SK-N-SH (cell line): ENCODE measurements around the gene EPB41L3. TPM values are rescaled to one million over a fixed set of nuclear protein-coding genes. Genes with fewer than 3 reads are reported as not detected.

ENCODE experiments used
- CTCF ChIA-PET: fragments of 300-600, 350-600 bp; formaldehyde crosslinking; extraction: SDS; loops from one replicate; lab custom pipeline; 2021; lab: Yijun Ruan, JAX
- POLR2A ChIA-PET: fragments of 350-600 bp; sonication (Branson Sonifier 250); formaldehyde crosslinking; extraction: SDS; loops from one replicate; lab custom pipeline; 2020; ENCODE audit warnings: antibody characterized with exemption, inconsistent platforms; lab: Yijun Ruan, JAX
- DNase-seq: peaks from one replicate; pipeline ENCODE4 v3.0.0; 2012
- H2AFZ ChIP-seq: fragments of 200-600 bp; sonication (generic); 2 replicates; pipeline ENCODE4 v1.8.1; 2016; ENCODE audit warnings: antibody characterized with exemption, mild to moderate bottlenecking, low read depth
- H3F3A ChIP-seq: fragments of 200-600 bp; sonication (generic); replicated peaks from 2 replicates; pipeline ENCODE3; 2016; ENCODE audit warnings: antibody characterized with exemption, mild to moderate bottlenecking; ENCODE audit not compliant: insufficient read depth
- H3K27ac ChIP-seq, 2 experiments: fragments of 200-500 bp in 1 of 2; fragments of 200-600 bp in 1 of 2; sonication (Bioruptor generic) in 1 of 2; sonication (generic), shearing (Covaris generic) in 1 of 2; 2 replicates each; pipeline versions ENCODE4 v1.5.1 to v1.6.1; 2014 to 2016; ENCODE audit warnings: low read depth in 2 of 2, inconsistent platforms in 1 of 2, low read length in 1 of 2, mild to moderate bottlenecking in 1 of 2, mixed read lengths in 1 of 2
- H3K27me3 ChIP-seq: fragments of 200-600 bp; sonication (generic), shearing (Covaris generic); 2 replicates; pipeline ENCODE4 v1.6.1; 2016; ENCODE audit warnings: mixed run types; ENCODE audit not compliant: insufficient read depth
- H3K36me3 ChIP-seq, 2 experiments: fragments of 200-500 bp in 1 of 2; fragments of 200-600 bp in 1 of 2; sonication (Bioruptor generic) in 1 of 2; sonication (generic) in 1 of 2; replicated peaks in 1 of 2; 2 replicates each; pipeline versions ENCODE3 to v1.5.1; 2014 to 2016; ENCODE audit warnings: low read length in 1 of 2, mild to moderate bottlenecking in 1 of 2; ENCODE audit not compliant: insufficient read depth in 2 of 2, control insufficient read depth in 1 of 2
- H3K4me1 ChIP-seq, 2 experiments: fragments of 200-500 bp in 1 of 2; fragments of 200-600 bp in 1 of 2; sonication (Bioruptor generic) in 1 of 2; sonication (generic), shearing (Covaris generic) in 1 of 2; 2 replicates each; pipeline versions ENCODE4 v1.5.1 to v1.6.1; 2014 to 2016; ENCODE audit warnings: low read depth in 1 of 2, low read length in 1 of 2, mixed run types in 1 of 2; ENCODE audit not compliant: insufficient read depth in 2 of 2, control insufficient read depth in 1 of 2
- H3K4me2 ChIP-seq: fragments of 200-600 bp; sonication (generic), shearing (Covaris generic); 2 replicates; pipeline ENCODE4 v1.6.1; 2017; ENCODE audit warnings: mixed run types
- H3K4me3 ChIP-seq, 2 experiments: fragments of 200-500 bp in 1 of 2; fragments of 200-600 bp in 1 of 2; sonication (Bioruptor generic) in 1 of 2; sonication (generic), shearing (Covaris generic) in 1 of 2; 2 replicates each; pipeline versions ENCODE4 v1.5.1 to v1.8.1; 2014 to 2016; ENCODE audit warnings: low read depth in 2 of 2, inconsistent platforms in 1 of 2, low read length in 1 of 2, mild to moderate bottlenecking in 1 of 2, mixed read lengths in 1 of 2, moderate library complexity in 1 of 2
- H3K79me2 ChIP-seq: fragments of 200-600 bp; sonication (generic); 2 replicates; pipeline ENCODE4 v1.8.1; 2017; ENCODE audit warnings: mild to moderate bottlenecking; ENCODE audit not compliant: insufficient read depth
- H3K9ac ChIP-seq: fragments of 200-600 bp; sonication (generic); 2 replicates; pipeline ENCODE4 v1.6.1; 2017; ENCODE audit warnings: mixed run types
- H3K9me2 ChIP-seq: fragments of 200-600 bp; sonication (generic); 2 replicates; pipeline ENCODE4 v1.6.1; 2017; ENCODE audit warnings: mixed run types
- H3K9me3 ChIP-seq: fragments of 200-600 bp; sonication (generic); 2 replicates; pipeline ENCODE4 v1.6.1; 2017; ENCODE audit warnings: mixed run types, mild to moderate bottlenecking, moderate library complexity
- H4K20me1 ChIP-seq: fragments of 200-600 bp; sonication (generic); 2 replicates; pipeline ENCODE4 v1.6.1; 2017; ENCODE audit warnings: mild to moderate bottlenecking, mixed run types; ENCODE audit not compliant: insufficient read depth
- CHD2 ChIP-seq: fragments of 150-350 bp; IDR thresholded peaks from 2 replicates; pipeline ENCODE4 v1.6.1; 2018; ENCODE audit warnings: low read length; ENCODE audit not compliant: partially characterized antibody
- ELF1 ChIP-seq: IDR thresholded peaks from 2 replicates; pipeline ENCODE4 v1.4.0; 2012
- IRF3 ChIP-seq: fragments of 150-350 bp; IDR thresholded peaks from 2 replicates; pipeline ENCODE4 v1.6.1; 2016; ENCODE audit warnings: mild to moderate bottlenecking, low read depth, low read length
- MAX ChIP-seq: IDR thresholded peaks from 2 replicates; pipeline ENCODE4 v1.4.0; 2012; ENCODE audit warnings: low read depth
- POLR2AphosphoS5 ChIP-seq: IDR thresholded peaks from 2 replicates; pipeline ENCODE4 v1.6.1; 2012; ENCODE audit warnings: low read depth, low read length
- RAD21 ChIP-seq: IDR thresholded peaks from 2 replicates; pipeline ENCODE4 v1.6.1; 2012; ENCODE audit warnings: mild to moderate bottlenecking, low read length
- RXRA ChIP-seq: IDR thresholded peaks from 2 replicates; pipeline ENCODE4 v1.4.0; 2012; ENCODE audit warnings: low read depth, mild to moderate bottlenecking, borderline replicate concordance
- TCF12 ChIP-seq: IDR thresholded peaks from 2 replicates; pipeline ENCODE4 v1.4.0; 2012
- ZBTB33 ChIP-seq: IDR thresholded peaks from 2 replicates; pipeline ENCODE4 v1.4.0; 2012; ENCODE audit warnings: low read depth, borderline replicate concordance
- WGBS: methylation state at CpG from one replicate; pipeline ENCODE4 v1.1.6; 2017; ENCODE audit warnings: low lambda C conversion rate; 5-methylcytosine and 5-hydroxymethylcytosine counted together
- polyA plus RNA-seq, 3 experiments: library from polyadenylated mRNA; depleted of rRNA; stranded (reverse); fragments of >200 nt; gene quantifications; 2 replicates each; pipeline ENCODE4 v1.2.3, GENCODE V29; 2012

EPB41L3 gene
- polyA plus RNA-seq, 1 of the 3 experiments (the other 2 are of a cell fraction) = 0.15 TPM

GRCh38 chr18:5391409-5391808 is 152.4 kb downstream of the EPB41L3 start:
- Histone ChIP-seq H3K79me2 (no peaks in the 10 kb centered on the region), H2AFZ (no peak overlapping the region), H3K4me1 (no peaks in the 10 kb centered on the region), H3K36me3 (no peaks in the 10 kb centered on the region), H3K27me3 (no peaks in the 10 kb centered on the region), H3K9ac (no peak overlapping the region), H3K4me3 (no peak overlapping the region)
- DNase-seq = no peak
- POLR2A ChIA-PET = no interaction called here
- 46% methylated on average over 8 of the region's 8 CpGs for WGBS
- TF ChIP-seq RAD21 (no peak), MAX (no peak), ZBTB33 (no peak), CHD2 (no peak), IRF3 (no peak), ELF1 (no peak), TCF12 (no peak), POLR2AphosphoS5 (no peak)
- TF ChIP-seq, all 33 proteins: peak for 0
- Histone ChIP-seq H3K9me2 (no peaks in the 10 kb centered on the region), H3F3A (no peaks in the 10 kb centered on the region), H4K20me1 (no peaks in the 10 kb centered on the region), H3K27ac (no peak overlapping the region), H3K9me3 (no peaks in the 10 kb centered on the region), H3K4me2 (no peak overlapping the region)
- CTCF ChIA-PET = no interaction called here

GRCh38 chr18:5389356-5389755 is 154.4 kb downstream of the EPB41L3 start:
- H3K4me1 ChIP-seq = no peaks in the 10 kb centered on the region
- H2AFZ ChIP-seq = no peak overlapping the region
- no peak overlapping the region for H3K4me3 ChIP-seq
- no peaks in the 10 kb centered on the region for H4K20me1 ChIP-seq
- TF ChIP-seq CHD2 (no peak), RXRA (no peak), ZBTB33 (no peak)
- H3K9me3 ChIP-seq = no peaks in the 10 kb centered on the region
- H3K9ac ChIP-seq = no peak overlapping the region
- H3F3A ChIP-seq = no peaks in the 10 kb centered on the region
- H3K9me2 ChIP-seq = no peaks in the 10 kb centered on the region
- H3K36me3 ChIP-seq = no peaks in the 10 kb centered on the region
- POLR2A ChIA-PET = no interaction called here
- DNase-seq = no peak
- H3K79me2 ChIP-seq = no peaks in the 10 kb centered on the region
- WGBS = 5% methylated on average over 2 of the region's 2 CpGs
- no peaks in the 10 kb centered on the region for H3K27me3 ChIP-seq
- CTCF ChIA-PET = no interaction called here
- H3K27ac ChIP-seq = no peak overlapping the region
- no peak overlapping the region for H3K4me2 ChIP-seq
